ENCODE measurements around the gene PRKCA. TPM values are rescaled to one million over a fixed set of nuclear protein-coding genes. Genes with fewer than 3 reads are reported as not detected.

PRKCA gene
- total RNA-seq, 1 experiment from 2014 or later, result 29.5 TPM

DNA sequence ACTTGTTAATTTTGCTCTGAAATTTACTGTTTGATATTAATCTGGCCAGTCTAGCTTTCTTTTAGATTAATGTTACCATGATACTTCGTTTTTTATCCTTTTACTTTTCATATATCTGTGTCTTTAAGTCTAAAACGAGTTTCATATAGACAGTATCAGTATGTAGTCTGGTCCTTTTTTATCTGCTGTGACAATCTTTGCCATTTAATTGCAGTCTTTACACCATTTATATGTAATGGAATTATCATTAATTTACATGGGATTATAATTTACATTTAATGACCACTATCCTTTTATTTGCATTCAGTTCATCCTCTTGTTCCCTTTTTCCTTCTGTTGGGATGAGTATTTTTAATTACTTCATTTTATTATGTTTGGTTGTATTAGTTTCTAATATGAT, 243.5 kb downstream of the PRKCA start:
- no peaks in the 10 kb centered on the region for H3K27me3 Mint-ChIP-seq (ENCODE audit: low read depth)
- H3K4me3 Mint-ChIP-seq, result no peak overlapping the region
- ChIA-PET POLR2A (no interaction called here), CTCF (no interaction called here)
- peaks cover 16% of the 10 kb centered on the region for H3K36me3 Mint-ChIP-seq
- TF ChIP-seq TEAD4 (CRISPR knock-in tag; IDR thresholded peaks at IDR 0.05) (no peak), KAT7 (CRISPR knock-in tag; IDR thresholded peaks at IDR 0.05; ENCODE audit: borderline replicate concordance) (no peak), CBFB (CRISPR knock-in tag; IDR thresholded peaks at IDR 0.05; ENCODE audit: low read depth) (no peak)
- TF ChIP-seq, protein P1, sequence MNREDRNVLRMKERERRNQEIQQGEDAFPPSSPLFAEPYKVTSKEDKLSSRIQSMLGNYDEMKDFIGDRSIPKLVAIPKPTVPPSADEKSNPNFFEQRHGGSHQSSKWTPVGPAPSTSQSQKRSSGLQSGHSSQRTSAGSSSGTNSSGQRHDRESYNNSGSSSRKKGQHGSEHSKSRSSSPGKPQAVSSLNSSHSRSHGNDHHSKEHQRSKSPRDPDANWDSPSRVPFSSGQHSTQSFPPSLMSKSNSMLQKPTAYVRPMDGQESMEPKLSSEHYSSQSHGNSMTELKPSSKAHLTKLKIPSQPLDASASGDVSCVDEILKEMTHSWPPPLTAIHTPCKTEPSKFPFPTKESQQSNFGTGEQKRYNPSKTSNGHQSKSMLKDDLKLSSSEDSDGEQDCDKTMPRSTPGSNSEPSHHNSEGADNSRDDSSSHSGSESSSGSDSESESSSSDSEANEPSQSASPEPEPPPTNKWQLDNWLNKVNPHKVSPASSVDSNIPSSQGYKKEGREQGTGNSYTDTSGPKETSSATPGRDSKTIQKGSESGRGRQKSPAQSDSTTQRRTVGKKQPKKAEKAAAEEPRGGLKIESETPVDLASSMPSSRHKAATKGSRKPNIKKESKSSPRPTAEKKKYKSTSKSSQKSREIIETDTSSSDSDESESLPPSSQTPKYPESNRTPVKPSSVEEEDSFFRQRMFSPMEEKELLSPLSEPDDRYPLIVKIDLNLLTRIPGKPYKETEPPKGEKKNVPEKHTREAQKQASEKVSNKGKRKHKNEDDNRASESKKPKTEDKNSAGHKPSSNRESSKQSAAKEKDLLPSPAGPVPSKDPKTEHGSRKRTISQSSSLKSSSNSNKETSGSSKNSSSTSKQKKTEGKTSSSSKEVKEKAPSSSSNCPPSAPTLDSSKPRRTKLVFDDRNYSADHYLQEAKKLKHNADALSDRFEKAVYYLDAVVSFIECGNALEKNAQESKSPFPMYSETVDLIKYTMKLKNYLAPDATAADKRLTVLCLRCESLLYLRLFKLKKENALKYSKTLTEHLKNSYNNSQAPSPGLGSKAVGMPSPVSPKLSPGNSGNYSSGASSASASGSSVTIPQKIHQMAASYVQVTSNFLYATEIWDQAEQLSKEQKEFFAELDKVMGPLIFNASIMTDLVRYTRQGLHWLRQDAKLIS (CRISPR knock-in tag; IDR thresholded peaks at IDR 0.05; ENCODE audit: borderline replicate concordance), result no peak
- DNase-seq (ENCODE audit: low spot score), result no peak
- no peak overlapping the region for H3K27ac Mint-ChIP-seq
- H3K4me1 Mint-ChIP-seq, result peaks cover 55% of the 10 kb centered on the region
- peaks cover 21% of the 10 kb centered on the region for H3K9me3 Mint-ChIP-seq
- no peak for ATAC-seq

GRCh38 chr17:66547151-66547865, 244.9 kb downstream of the PRKCA start:
- no peak for DNase-seq (ENCODE audit: low spot score)
- ChIA-PET POLR2A (no interaction called here), CTCF (no interaction called here)
- H3K36me3 Mint-ChIP-seq, result peaks cover 16% of the 10 kb centered on the region
- no peak overlapping the region for H3K4me3 Mint-ChIP-seq
- no peaks in the 10 kb centered on the region for H3K27me3 Mint-ChIP-seq (ENCODE audit: low read depth)
- TF ChIP-seq OVOL2 (CRISPR knock-in tag; IDR thresholded peaks at IDR 0.05; ENCODE audit: borderline replicate concordance), result no peak
- no peak for TF ChIP-seq ELF4 (CRISPR knock-in tag; IDR thresholded peaks at IDR 0.05; ENCODE audit: low read depth)
- TF ChIP-seq, protein P2, sequence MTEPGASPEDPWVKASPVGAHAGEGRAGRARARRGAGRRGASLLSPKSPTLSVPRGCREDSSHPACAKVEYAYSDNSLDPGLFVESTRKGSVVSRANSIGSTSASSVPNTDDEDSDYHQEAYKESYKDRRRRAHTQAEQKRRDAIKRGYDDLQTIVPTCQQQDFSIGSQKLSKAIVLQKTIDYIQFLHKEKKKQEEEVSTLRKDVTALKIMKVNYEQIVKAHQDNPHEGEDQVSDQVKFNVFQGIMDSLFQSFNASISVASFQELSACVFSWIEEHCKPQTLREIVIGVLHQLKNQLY (CRISPR knock-in tag; IDR thresholded peaks at IDR 0.05), result no peak
- no peak for TF ChIP-seq FOXJ3 (CRISPR knock-in tag; IDR thresholded peaks at IDR 0.05; ENCODE audit: borderline replicate concordance)
- no peak for TF ChIP-seq SP1 (CRISPR knock-in tag; conservative IDR thresholded peaks at IDR 0.05)
- TF ChIP-seq IRF2 (CRISPR knock-in tag; IDR thresholded peaks at IDR 0.05; ENCODE audit: borderline replicate concordance, low read depth), result no peak
- TF ChIP-seq NFE2L1 (CRISPR knock-in tag; IDR thresholded peaks at IDR 0.05), result no peak
- H3K9me3 Mint-ChIP-seq, result peaks cover 22% of the 10 kb centered on the region
- peak overlapping the region; percentile 98 for H3K27ac Mint-ChIP-seq
- no peak for ATAC-seq
- H3K4me1 Mint-ChIP-seq, result peaks cover 51% of the 10 kb centered on the region

DNA sequence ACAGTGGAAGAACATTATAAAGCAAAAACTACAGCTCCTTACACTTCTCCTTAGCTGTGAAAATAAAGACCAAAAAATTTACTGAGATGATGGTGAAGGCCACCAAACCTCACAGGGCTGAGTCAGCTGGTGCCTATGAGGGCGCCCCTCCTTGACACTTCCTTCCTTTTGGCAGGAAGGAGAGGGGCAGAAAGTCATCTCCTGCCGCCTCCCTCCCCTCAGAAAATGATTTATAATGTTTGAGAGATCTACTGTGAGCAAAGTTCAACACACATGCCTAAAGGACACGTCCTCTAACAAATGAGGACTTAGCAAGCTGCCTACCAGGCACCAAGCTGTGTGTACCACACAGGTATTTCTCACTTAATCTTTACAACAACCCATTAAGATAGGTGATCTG, 245.7 kb downstream of the PRKCA start:
- H3K9me3 Mint-ChIP-seq, result peaks cover 25% of the 10 kb centered on the region
- H3K4me3 Mint-ChIP-seq, result no peak overlapping the region
- ChIA-PET POLR2A (no interaction called here), CTCF (interaction anchor here (1.2 kb wide), 1 partner anchor 17 kb away, joined by 4 read pairs; no protein-coding TSS in a partner anchor)
- DNase-seq (ENCODE audit: low spot score) (no peak), ATAC-seq (no peak)
- peaks cover 45% of the 10 kb centered on the region for H3K4me1 Mint-ChIP-seq
- peaks cover 16% of the 10 kb centered on the region for H3K36me3 Mint-ChIP-seq
- TF ChIP-seq IRF2 (CRISPR knock-in tag; IDR thresholded peaks at IDR 0.05; ENCODE audit: borderline replicate concordance, low read depth), result no peak
- no peak for TF ChIP-seq RELA (CRISPR knock-in tag; IDR thresholded peaks at IDR 0.05; ENCODE audit: borderline replicate concordance)
- no peak for TF ChIP-seq HMGA2 (CRISPR knock-in tag; IDR thresholded peaks at IDR 0.05)
- no peak for TF ChIP-seq ZNF396 (CRISPR knock-in tag; IDR thresholded peaks at IDR 0.05; ENCODE audit: borderline replicate concordance)
- TF ChIP-seq CREM (CRISPR knock-in tag; IDR thresholded peaks at IDR 0.05), result no peak
- TF ChIP-seq FOXJ3 (CRISPR knock-in tag; IDR thresholded peaks at IDR 0.05; ENCODE audit: borderline replicate concordance), result no peak
- no peak for TF ChIP-seq FOXK1 (CRISPR knock-in tag; IDR thresholded peaks at IDR 0.05)
- no peak for TF ChIP-seq HMGXB4 (CRISPR knock-in tag; IDR thresholded peaks at IDR 0.05)
- TF ChIP-seq OVOL2 (CRISPR knock-in tag; IDR thresholded peaks at IDR 0.05; ENCODE audit: borderline replicate concordance), result no peak
- TF ChIP-seq, protein P2 (CRISPR knock-in tag; IDR thresholded peaks at IDR 0.05), result no peak
- TF ChIP-seq PRRX2 (CRISPR knock-in tag; IDR thresholded peaks at IDR 0.05), result no peak
- peak overlapping the region; percentile 98 for H3K27ac Mint-ChIP-seq
- H3K27me3 Mint-ChIP-seq (ENCODE audit: low read depth), result no peaks in the 10 kb centered on the region

Data from WTC11 (cell line).